Lower lobe of right lung (tissue), 2 donors: ENCODE results near the gene STXBP3. TPM values are rescaled to one million over a fixed set of nuclear protein-coding genes. Genes with fewer than 3 reads are reported as not detected.
"Not testable (repeated sequence)": the region's sequence is repeated elsewhere in the genome, so short reads cannot be mapped to it uniquely, and the experiment has no call there.

Source experiments
- ATAC-seq, 2 donors: fragments of 200-7000 bp; cut with Tn5 transposase; one replicate each; pipeline ENCODE4 v1.9.1; 2020 to 2022; ENCODE audit warnings: mild to moderate bottlenecking in 2 of 2, moderate library complexity in 2 of 2
- DNase-seq: peaks from one replicate; pipeline ENCODE4 v3.0.0-alpha.2; 2020
- H3K27ac ChIP-seq: fragments of 200-600 bp; one replicate; pipeline ENCODE4 v1.8.0; 2022
- H3K27me3 ChIP-seq: fragments of 200-600 bp; one replicate; pipeline ENCODE4 v1.8.0; 2022; ENCODE audit warnings: low read depth
- H3K36me3 ChIP-seq: fragments of 200-600 bp; one replicate; pipeline ENCODE4 v1.8.0; 2022; ENCODE audit warnings: mild to moderate bottlenecking
- H3K4me1 ChIP-seq: fragments of 200-600 bp; one replicate; pipeline ENCODE4 v1.8.0; 2022
- H3K4me3 ChIP-seq: fragments of 200-600 bp; one replicate; pipeline ENCODE4 v1.8.0; 2022; ENCODE audit warnings: mild to moderate bottlenecking
- H3K9me3 ChIP-seq: fragments of 200-600 bp; one replicate; pipeline ENCODE4 v1.8.0; 2022
- intact Hi-C: fragments of 100-400 bp; cut with DNase I; formaldehyde crosslinking; loops from one replicate; pipeline ENCODE4 v1.11.0; 2022
- long read RNA-seq: library from polyadenylated mRNA; unstranded; transcript quantifications from one replicate; pipeline ENCODE4 v2.0.0, GENCODE V29; 2021
- total RNA-seq: library from RNA; stranded (reverse); fragmentation: NEBNext Ultra II Directional; extraction: Animal tissue kit (Norgen Biotek cat#: 25700); gene quantifications from one replicate; pipeline ENCODE4 v1.2.1, GENCODE V29; 2021
- TF ChIP-seq, protein P1 (sequence below): fragments of 200-600 bp; IDR thresholded peaks from one replicate; pipeline ENCODE4 v1.8.0; 2022; ENCODE audit warnings: antibody characterized with exemption, mild to moderate bottlenecking
- donor health status: DM: no; HTN: yes; CAD: no; lungs with severe emphysema.

The STXBP3 gene, protein sequence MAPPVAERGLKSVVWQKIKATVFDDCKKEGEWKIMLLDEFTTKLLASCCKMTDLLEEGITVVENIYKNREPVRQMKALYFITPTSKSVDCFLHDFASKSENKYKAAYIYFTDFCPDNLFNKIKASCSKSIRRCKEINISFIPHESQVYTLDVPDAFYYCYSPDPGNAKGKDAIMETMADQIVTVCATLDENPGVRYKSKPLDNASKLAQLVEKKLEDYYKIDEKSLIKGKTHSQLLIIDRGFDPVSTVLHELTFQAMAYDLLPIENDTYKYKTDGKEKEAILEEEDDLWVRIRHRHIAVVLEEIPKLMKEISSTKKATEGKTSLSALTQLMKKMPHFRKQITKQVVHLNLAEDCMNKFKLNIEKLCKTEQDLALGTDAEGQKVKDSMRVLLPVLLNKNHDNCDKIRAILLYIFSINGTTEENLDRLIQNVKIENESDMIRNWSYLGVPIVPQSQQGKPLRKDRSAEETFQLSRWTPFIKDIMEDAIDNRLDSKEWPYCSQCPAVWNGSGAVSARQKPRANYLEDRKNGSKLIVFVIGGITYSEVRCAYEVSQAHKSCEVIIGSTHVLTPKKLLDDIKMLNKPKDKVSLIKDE
- 54.4 TPM for total RNA-seq
- long read RNA-seq, transcript STXBP3-201 (19 exons, 2,478 nt) = major isoform, 68 of 89 reads
- long read RNA-seq, partial matches to known transcripts = 8 of 89 reads
- long read RNA-seq, other reads (novel, unspliced or antisense) = 12 of 89 reads

GRCh38 chr1:108746382-108747170 lies at the start of gene STXBP3:
Gene STXBP3, plus strand, starts transcription at chr1:108746674. Its CDS starts 64 bp downstream, at chr1:108746738.
- Histone ChIP-seq H3K27me3 (no peaks in the 10 kb centered on the region), H3K9me3 (no peaks in the 10 kb centered on the region), H3K36me3 (no peaks in the 10 kb centered on the region), H3K4me3 (peak within 1 kb of the TSS; percentile 88), H3K27ac (peak within 1 kb of the TSS; percentile 97), H3K4me1 (peaks cover 22% of the 10 kb centered on the region)
- DNase-seq = peak; percentile 99
- peak; percentile 97 to 98 for ATAC-seq
- TF ChIP-seq, protein P1, sequence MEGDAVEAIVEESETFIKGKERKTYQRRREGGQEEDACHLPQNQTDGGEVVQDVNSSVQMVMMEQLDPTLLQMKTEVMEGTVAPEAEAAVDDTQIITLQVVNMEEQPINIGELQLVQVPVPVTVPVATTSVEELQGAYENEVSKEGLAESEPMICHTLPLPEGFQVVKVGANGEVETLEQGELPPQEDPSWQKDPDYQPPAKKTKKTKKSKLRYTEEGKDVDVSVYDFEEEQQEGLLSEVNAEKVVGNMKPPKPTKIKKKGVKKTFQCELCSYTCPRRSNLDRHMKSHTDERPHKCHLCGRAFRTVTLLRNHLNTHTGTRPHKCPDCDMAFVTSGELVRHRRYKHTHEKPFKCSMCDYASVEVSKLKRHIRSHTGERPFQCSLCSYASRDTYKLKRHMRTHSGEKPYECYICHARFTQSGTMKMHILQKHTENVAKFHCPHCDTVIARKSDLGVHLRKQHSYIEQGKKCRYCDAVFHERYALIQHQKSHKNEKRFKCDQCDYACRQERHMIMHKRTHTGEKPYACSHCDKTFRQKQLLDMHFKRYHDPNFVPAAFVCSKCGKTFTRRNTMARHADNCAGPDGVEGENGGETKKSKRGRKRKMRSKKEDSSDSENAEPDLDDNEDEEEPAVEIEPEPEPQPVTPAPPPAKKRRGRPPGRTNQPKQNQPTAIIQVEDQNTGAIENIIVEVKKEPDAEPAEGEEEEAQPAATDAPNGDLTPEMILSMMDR = peak; percentile 93
- intact Hi-C loops = no loop called here

DNA sequence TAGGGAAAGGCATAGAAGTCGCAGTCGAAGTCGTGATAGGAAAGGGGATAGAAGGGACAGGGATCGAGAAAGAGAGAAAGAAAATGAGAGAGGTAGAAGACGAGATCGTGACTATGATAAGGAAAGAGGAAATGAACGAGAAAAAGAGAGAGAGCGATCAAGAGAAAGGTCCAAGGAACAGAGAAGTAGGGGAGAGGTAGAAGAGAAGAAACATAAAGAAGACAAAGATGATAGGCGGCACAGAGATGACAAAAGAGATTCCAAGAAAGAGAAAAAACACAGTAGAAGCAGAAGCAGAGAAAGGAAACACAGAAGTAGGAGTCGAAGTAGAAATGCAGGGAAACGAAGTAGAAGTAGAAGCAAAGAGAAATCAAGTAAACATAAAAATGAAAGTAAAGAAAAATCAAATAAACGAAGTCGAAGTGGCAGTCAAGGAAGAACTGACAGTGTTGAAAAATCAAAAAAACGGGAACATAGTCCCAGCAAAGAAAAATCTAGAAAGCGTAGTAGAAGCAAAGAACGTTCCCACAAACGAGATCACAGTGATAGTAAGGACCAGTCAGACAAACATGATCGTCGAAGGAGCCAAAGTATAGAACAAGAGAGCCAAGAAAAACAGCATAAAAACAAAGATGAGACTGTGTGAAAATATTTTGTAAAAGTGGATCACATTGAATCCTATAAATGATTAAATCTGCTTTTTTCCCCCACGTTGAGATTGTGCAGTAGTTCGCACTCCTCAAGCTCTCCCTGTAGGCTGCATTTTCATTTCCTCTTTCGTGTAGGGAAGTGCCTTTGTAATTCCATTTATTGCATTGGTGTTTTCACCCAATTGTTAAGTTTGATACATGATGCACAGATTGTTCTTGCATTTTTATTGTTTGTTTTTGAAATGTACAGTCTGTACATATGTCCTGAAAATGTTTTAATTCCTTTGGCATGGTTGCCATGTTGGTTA lies 46.8 kb upstream of the STXBP3 start:
- Histone ChIP-seq H3K4me1 (peaks cover 21% of the 10 kb centered on the region), H3K27ac (peak overlapping the region; percentile 26), H3K36me3 (peaks cover 69% of the 10 kb centered on the region), H3K27me3 (no peaks in the 10 kb centered on the region), H3K9me3 (no peaks in the 10 kb centered on the region), H3K4me3 (no peak overlapping the region)
- TF ChIP-seq, protein P1 = no peak
- no peak for DNase-seq
- intact Hi-C loops = no loop called here
- ATAC-seq = peak; percentile 63 to 66

DNA sequence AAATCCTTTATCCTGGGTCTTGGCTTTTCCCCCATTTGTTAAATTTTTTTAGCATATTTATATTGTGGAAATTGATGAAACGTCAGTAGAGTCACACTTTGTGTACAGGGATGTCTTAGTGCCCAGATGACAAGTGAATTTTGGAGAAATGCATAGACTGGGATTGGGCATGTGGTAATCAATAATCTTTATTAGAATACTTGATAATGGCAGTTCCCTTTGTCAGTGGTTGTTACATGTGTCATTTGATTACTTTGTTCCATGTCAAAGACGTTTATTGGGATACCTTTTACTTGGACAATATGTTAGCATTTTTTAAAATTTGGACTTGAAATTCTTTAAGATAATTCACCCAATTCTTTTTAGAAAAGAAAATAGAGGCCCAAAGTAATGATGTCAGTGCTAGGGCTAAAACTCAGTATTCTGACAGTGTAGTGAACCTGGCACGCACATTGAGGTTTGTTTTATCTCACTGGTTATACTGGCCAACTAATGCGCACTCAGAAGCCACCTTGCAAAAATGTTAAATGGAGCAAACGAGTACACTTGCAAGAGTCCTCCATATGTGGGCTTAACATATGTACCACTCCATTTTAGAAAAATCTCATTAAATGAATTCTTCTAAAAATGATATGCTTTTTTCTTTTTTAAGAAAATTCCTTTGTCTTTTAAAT lies 45.2 kb upstream of the STXBP3 start:
- Histone ChIP-seq H3K4me3 (no peak overlapping the region), H3K27ac (no peak overlapping the region), H3K9me3 (no peaks in the 10 kb centered on the region), H3K36me3 (peaks cover 58% of the 10 kb centered on the region), H3K4me1 (peaks cover 10% of the 10 kb centered on the region), H3K27me3 (no peaks in the 10 kb centered on the region)
- intact Hi-C loops = no loop called here
- TF ChIP-seq, protein P1 = no peak
- DNase-seq (no peak), ATAC-seq (no peak)

- Histone ChIP-seq H3K36me3 (peaks cover 50% of the 10 kb centered on the region), H3K4me1 (peaks cover 10% of the 10 kb centered on the region)
- H3K27ac ChIP-seq, intact Hi-C loops, H3K4me3 ChIP-seq, ATAC-seq, H3K27me3 ChIP-seq, H3K9me3 ChIP-seq, DNase-seq: not testable (repeated sequence)
These were observed 44.4 kb upstream of the STXBP3 start for GRCh38 chr1:108702109-108702508.

DNA sequence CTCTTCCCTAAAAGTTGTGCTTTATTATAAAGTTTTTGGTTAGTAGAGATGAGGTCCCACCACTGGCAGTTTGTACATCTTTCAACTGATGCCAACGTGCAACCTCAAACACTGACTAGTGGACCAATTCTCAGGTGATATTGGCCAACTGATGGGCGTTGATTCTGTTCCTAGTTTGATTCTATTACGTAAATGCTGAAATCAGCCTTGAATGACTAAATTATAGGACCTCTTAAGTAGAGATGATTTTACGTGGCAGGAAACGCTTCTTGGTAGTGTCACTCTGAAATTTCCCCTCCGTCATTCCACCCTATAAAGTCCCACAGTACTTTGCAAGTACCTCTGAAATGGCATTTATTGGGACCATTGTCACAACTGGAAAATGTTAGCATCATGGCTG lies 42.5 kb upstream of the STXBP3 start:
- intact Hi-C loops = no loop called here
- H3K36me3 ChIP-seq = peaks cover 32% of the 10 kb centered on the region
- no peaks in the 10 kb centered on the region for H3K27me3 ChIP-seq
- no peak overlapping the region for H3K27ac ChIP-seq
- ATAC-seq (no peak), DNase-seq (no peak)
- H3K4me1 ChIP-seq = peaks cover 10% of the 10 kb centered on the region
- TF ChIP-seq, protein P1 = no peak
- no peak overlapping the region for H3K4me3 ChIP-seq
- H3K9me3 ChIP-seq = no peaks in the 10 kb centered on the region
